ENCODE measurements around the gene AK8. TPM values are rescaled to one million over a fixed set of nuclear protein-coding genes. Genes with fewer than 3 reads are reported as not detected.

The AK8 gene
- total RNA-seq, 6 experiments from 2014 or later = 0.12 TPM; not detected in 4

DNA sequence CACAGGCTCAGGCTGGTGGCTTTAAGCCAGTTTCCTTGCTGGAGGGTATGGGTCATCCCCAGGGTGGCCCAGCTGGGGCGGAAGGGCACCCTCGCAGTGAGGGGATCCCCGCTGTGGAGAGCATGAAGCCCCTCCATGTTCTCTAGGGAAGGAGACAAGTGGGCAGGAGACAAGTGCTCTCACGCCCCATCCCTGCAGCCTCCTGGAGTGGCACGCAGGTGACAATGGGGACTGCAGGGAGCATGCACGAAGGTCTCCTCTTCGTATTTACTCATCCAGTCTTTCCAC is 124.5 kb downstream of the AK8 start:
- no peak overlapping the region for H3K4me3 ChIP-seq
- intact Hi-C loops (cut with DNase I) = no loop called here

GRCh38 chr9:132752877-132753592 is 125.0 kb downstream of the AK8 start:
- peak in 1 of 3 donors; percentile 30 for DNase-seq
- intact Hi-C loops (cut with DNase I) = no loop called here

More for the DNA sequence above, 124.5 kb downstream of the AK8 start:
- no peak for TF ChIP-seq POLR2A (IDR thresholded peaks at IDR 0.05)
- no peak for TF ChIP-seq CTCF (IDR thresholded peaks at IDR 0.05)
- Histone ChIP-seq H3K9me3 (no peaks in the 10 kb centered on the region), H3K36me3 (no peaks in the 10 kb centered on the region), H3K27me3 (no peaks in the 10 kb centered on the region), H3K27ac (no peak overlapping the region), H3K4me1 (no peaks in the 10 kb centered on the region)
- DNase-seq = peak in 1 of 3 donors; percentile 22
- no CpG with 5 or more reads among the region's 7 CpGs for WGBS (ENCODE audit: insufficient coverage, low coverage, low lambda C conversion rate, missing lambda C conversion rate)
- ATAC-seq = no peak

GRCh38 chr9:132750668-132751067 is 127.4 kb downstream of the AK8 start:
- H3K4me1 ChIP-seq = no peaks in the 10 kb centered on the region
- no peak for TF ChIP-seq CTCF (IDR thresholded peaks at IDR 0.05)
- no peak for TF ChIP-seq POLR2A (IDR thresholded peaks at IDR 0.05)
- 67% methylated on average over 3 of the region's 9 CpGs for WGBS (ENCODE audit: insufficient coverage, low coverage, low lambda C conversion rate, missing lambda C conversion rate)
- intact Hi-C loops (cut with DNase I) = no loop called here
- ATAC-seq (no peak), DNase-seq (no peak)
- H3K9me3 ChIP-seq = no peaks in the 10 kb centered on the region
- no peaks in the 10 kb centered on the region for H3K36me3 ChIP-seq
- H3K27ac ChIP-seq = no peak overlapping the region
- H3K4me3 ChIP-seq = no peak overlapping the region
- no peaks in the 10 kb centered on the region for H3K27me3 ChIP-seq

More at GRCh38 chr9:132752877-132753592, 125.0 kb downstream of the AK8 start:
- Histone ChIP-seq H3K4me3 (no peak overlapping the region), H3K4me1 (no peaks in the 10 kb centered on the region), H3K27me3 (no peaks in the 10 kb centered on the region), H3K36me3 (no peaks in the 10 kb centered on the region), H3K27ac (no peak overlapping the region), H3K9me3 (no peaks in the 10 kb centered on the region)
- TF ChIP-seq CTCF (IDR thresholded peaks at IDR 0.05) (no peak), POLR2A (IDR thresholded peaks at IDR 0.05) (no peak)
- WGBS (ENCODE audit: insufficient coverage, low coverage, low lambda C conversion rate, missing lambda C conversion rate) = 43% methylated on average over 8 of the region's 10 CpGs
- ATAC-seq = no peak

GRCh38 chr9:132749306-132749705 is 128.8 kb downstream of the AK8 start:
- WGBS (ENCODE audit: insufficient coverage, low coverage, low lambda C conversion rate, missing lambda C conversion rate) = 90% methylated on average over 4 of the region's 13 CpGs
- Histone ChIP-seq H3K27ac (no peak overlapping the region), H3K9me3 (no peaks in the 10 kb centered on the region), H3K4me3 (no peak overlapping the region), H3K36me3 (no peaks in the 10 kb centered on the region), H3K4me1 (no peaks in the 10 kb centered on the region), H3K27me3 (no peaks in the 10 kb centered on the region)
- TF ChIP-seq CTCF (IDR thresholded peaks at IDR 0.05) = no peak
- TF ChIP-seq POLR2A (IDR thresholded peaks at IDR 0.05) = no peak
- ATAC-seq (no peak), DNase-seq (no peak)
- intact Hi-C loops (cut with DNase I) = no loop called here

All from right lobe of liver (tissue), 6 donors.